Stimulated activated memory B cell treated with anti-CD40 and anti-IgM and Interleukin-4, amounts not matched to agents 10 μg/mL and 1 μg/mL and 100 μg/mL, for 72 hours (primary cell): ENCODE measurements around the gene FYN.
"Not testable (repeated sequence)": the region's sequence is repeated elsewhere in the genome, so short reads cannot be mapped to it uniquely, and the experiment has no call there.

ENCODE experiments used
- ATAC-seq: fragments of 150-1000 bp; cut with Tn5 transposase; 2 replicates; pipeline ENCODE4 v1.10.0; 2021
- H3K27ac Mint-ChIP-seq: one replicate; pipeline ENCODE4 v1.8.0; 2022; ENCODE audit warnings: mild to moderate bottlenecking, mixed read lengths
- H3K27me3 Mint-ChIP-seq: one replicate; pipeline ENCODE4 v1.8.0; 2022; ENCODE audit warnings: mixed read lengths
- H3K36me3 Mint-ChIP-seq: one replicate; pipeline ENCODE4 v1.8.0; 2022; ENCODE audit warnings: mixed read lengths
- H3K4me1 Mint-ChIP-seq: one replicate; pipeline ENCODE4 v1.8.0; 2022; ENCODE audit warnings: mixed read lengths
- H3K4me3 Mint-ChIP-seq: one replicate; pipeline ENCODE4 v1.8.0; 2022; ENCODE audit warnings: mild to moderate bottlenecking, moderate library complexity, mixed read lengths
- H3K9me3 Mint-ChIP-seq: one replicate; pipeline ENCODE4 v1.8.0; 2022; ENCODE audit warnings: mixed read lengths

The FYN gene

GRCh38 chr6:111681860-111682259 lies 191.4 kb downstream of the FYN start:
- no peaks in the 10 kb centered on the region for H3K9me3 Mint-ChIP-seq
- no peaks in the 10 kb centered on the region for H3K27me3 Mint-ChIP-seq
- no peak overlapping the region for H3K4me3 Mint-ChIP-seq
- no peak for ATAC-seq
- no peak overlapping the region for H3K27ac Mint-ChIP-seq
- peaks cover 9% of the 10 kb centered on the region for H3K4me1 Mint-ChIP-seq
- peaks cover 70% of the 10 kb centered on the region for H3K36me3 Mint-ChIP-seq

- H3K4me3 Mint-ChIP-seq, ATAC-seq, H3K4me1 Mint-ChIP-seq, H3K27ac Mint-ChIP-seq, H3K9me3 Mint-ChIP-seq, H3K27me3 Mint-ChIP-seq: not testable (repeated sequence)
- H3K36me3 Mint-ChIP-seq: peaks cover 62% of the 10 kb centered on the region
Measured at GRCh38 chr6:111680811-111681609, 192.2 kb downstream of the FYN start.

DNA sequence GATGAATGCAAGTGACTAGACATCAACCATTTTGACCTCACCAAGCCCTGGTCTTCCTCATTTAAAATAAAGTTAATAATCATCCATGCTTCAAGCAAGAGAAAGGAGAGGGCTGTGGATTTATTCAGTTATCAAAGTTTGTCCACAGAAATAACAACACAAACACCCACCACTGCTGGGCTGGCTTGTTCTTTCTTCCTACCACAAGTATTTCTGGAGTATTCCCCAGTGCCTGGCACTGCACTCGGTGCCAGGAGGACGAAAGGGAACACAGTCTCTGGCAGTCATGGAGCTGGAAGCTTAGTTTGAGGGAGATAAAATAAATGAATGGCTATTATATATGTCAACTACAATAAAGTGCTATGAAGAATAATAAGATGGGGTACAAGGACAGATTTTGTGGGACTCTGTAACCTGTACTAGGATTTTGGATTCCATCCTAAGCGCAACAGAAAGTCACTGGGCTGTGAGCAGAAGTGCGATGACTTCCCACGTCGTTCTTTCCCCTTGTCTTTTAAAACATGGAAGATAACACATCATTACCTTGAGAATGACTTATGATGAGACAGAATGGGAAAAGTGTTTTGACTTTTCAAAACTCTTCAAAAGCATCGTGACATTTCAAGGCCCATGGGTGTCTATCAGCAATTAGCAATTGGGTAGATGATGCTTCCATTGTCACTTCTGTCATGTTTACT lies 193.1 kb downstream of the FYN start:
- Mint-ChIP-seq H3K9me3 (no peaks in the 10 kb centered on the region), H3K36me3 (peaks cover 56% of the 10 kb centered on the region), H3K4me3 (no peak overlapping the region), H3K27ac (no peak overlapping the region), H3K27me3 (no peaks in the 10 kb centered on the region), H3K4me1 (peaks cover 9% of the 10 kb centered on the region)
- no peak for ATAC-seq

- Mint-ChIP-seq H3K4me1 (peaks cover 6% of the 10 kb centered on the region), H3K36me3 (peaks cover 56% of the 10 kb centered on the region), H3K27ac (no peak overlapping the region), H3K4me3 (no peak overlapping the region), H3K27me3 (no peaks in the 10 kb centered on the region), H3K9me3 (no peaks in the 10 kb centered on the region)
- ATAC-seq: no peak
Measured at GRCh38 chr6:111679126-111679858, 194.0 kb downstream of the FYN start.

- no peaks in the 10 kb centered on the region for H3K4me1 Mint-ChIP-seq
Measured at GRCh38 chr6:111677249-111677990, 195.8 kb downstream of the FYN start.

GRCh38 chr6:111676383-111676782 lies 196.9 kb downstream of the FYN start:
- no peak overlapping the region for H3K4me3 Mint-ChIP-seq
- H3K9me3 Mint-ChIP-seq: no peaks in the 10 kb centered on the region
- H3K27me3 Mint-ChIP-seq: no peaks in the 10 kb centered on the region

More at GRCh38 chr6:111677249-111677990, 195.8 kb downstream of the FYN start:
- Mint-ChIP-seq H3K9me3 (no peaks in the 10 kb centered on the region), H3K4me3 (no peak overlapping the region), H3K27ac (no peak overlapping the region), H3K36me3 (peaks cover 56% of the 10 kb centered on the region), H3K27me3 (no peaks in the 10 kb centered on the region)
- ATAC-seq: no peak

DNA sequence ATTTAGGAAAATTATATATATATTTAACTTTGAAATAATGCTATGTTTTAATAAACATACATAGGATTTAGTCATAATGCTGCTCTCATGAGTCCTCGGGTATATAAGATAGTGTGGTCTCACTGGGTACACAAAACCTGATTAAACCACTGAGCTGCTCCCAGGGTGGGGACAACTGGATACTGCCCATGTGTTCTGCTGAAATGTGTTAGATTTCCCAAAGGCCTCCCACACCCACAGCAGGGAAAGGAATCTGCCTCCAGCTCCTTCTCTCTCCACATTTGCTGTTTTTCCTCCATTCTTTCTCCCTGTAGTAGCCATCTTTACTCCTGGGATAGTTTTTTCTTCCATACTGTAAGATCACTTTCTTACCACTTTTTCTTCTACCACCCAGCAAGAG lies 198.4 kb downstream of the FYN start:
- Mint-ChIP-seq H3K9me3 (no peaks in the 10 kb centered on the region), H3K4me1 (no peaks in the 10 kb centered on the region), H3K27ac (no peak overlapping the region), H3K36me3 (peaks cover 63% of the 10 kb centered on the region), H3K27me3 (no peaks in the 10 kb centered on the region), H3K4me3 (no peak overlapping the region)
- ATAC-seq: no peak

More at GRCh38 chr6:111676383-111676782, 196.9 kb downstream of the FYN start:
- no peak overlapping the region for H3K27ac Mint-ChIP-seq
- H3K4me1 Mint-ChIP-seq: no peaks in the 10 kb centered on the region
- peaks cover 55% of the 10 kb centered on the region for H3K36me3 Mint-ChIP-seq
- ATAC-seq: no peak

- no peaks in the 10 kb centered on the region for H3K27me3 Mint-ChIP-seq
- H3K4me1 Mint-ChIP-seq: no peaks in the 10 kb centered on the region
- ATAC-seq: no peak
- H3K36me3 Mint-ChIP-seq: peaks cover 63% of the 10 kb centered on the region
- H3K27ac Mint-ChIP-seq: no peak overlapping the region
- H3K4me3 Mint-ChIP-seq: no peak overlapping the region
- no peaks in the 10 kb centered on the region for H3K9me3 Mint-ChIP-seq
Measured at GRCh38 chr6:111674413-111674812, 198.8 kb downstream of the FYN start.

- Mint-ChIP-seq H3K36me3 (peaks cover 62% of the 10 kb centered on the region), H3K27ac (no peak overlapping the region), H3K4me3 (no peak overlapping the region), H3K9me3 (no peaks in the 10 kb centered on the region), H3K4me1 (no peaks in the 10 kb centered on the region), H3K27me3 (no peaks in the 10 kb centered on the region)
- ATAC-seq: no peak
Measured at GRCh38 chr6:111673937-111674336, 199.3 kb downstream of the FYN start.

DNA sequence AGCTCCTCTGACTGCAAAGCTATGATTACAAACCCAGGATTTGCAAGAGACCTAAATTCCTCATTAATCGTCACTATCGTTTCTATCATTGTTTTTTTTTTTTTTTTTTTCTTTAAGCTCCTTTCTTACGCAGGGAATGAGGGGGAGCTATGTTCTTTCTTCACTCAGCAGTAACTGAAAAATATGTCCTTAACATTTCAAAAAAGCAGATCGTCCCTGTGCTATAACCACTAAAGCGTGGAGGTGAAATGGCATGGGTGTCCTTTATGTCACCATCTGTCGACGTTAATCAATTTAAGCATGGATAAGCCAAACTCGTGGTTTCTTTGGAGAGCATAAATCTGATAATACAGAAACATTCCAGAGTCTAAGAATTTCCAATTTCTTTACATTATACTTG lies 199.7 kb downstream of the FYN start:
- H3K36me3 Mint-ChIP-seq: peaks cover 62% of the 10 kb centered on the region
- no peaks in the 10 kb centered on the region for H3K9me3 Mint-ChIP-seq
- H3K27ac Mint-ChIP-seq: no peak overlapping the region
- H3K4me1 Mint-ChIP-seq: no peaks in the 10 kb centered on the region
- no peak for ATAC-seq
- H3K27me3 Mint-ChIP-seq: no peaks in the 10 kb centered on the region
- no peak overlapping the region for H3K4me3 Mint-ChIP-seq

DNA sequence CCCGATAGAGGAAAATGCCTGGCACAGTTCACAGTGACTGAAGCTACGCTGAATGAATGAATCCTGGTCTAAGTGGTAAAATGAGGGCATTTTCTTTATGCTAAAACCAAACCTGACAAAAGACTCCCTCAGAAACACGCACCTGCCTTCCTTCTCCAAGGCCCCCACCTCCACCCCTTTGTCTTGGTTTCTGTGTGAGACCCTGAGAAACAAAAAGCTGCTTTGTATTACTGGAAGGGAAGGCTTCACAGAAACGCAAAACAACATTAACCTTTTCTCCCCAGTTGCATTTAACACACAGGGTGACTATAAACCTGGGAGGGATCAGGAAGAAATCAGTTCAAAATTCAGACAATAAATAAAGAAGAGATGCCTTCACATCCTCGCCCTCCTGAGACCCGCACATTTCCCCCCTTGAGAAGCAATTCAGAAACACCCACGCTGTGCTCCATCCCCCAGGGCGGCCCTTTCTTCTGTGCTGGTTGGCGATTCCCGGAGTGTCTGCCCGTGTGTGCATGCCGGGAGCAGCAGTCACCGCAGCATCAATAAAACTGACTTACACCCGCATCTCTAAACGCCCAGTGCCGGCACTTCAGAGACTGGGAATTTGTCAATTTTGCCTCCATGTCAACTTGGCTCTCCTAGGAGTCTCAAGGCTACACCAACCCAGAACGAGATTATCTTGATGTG lies 200.3 kb downstream of the FYN start:
- H3K27me3 Mint-ChIP-seq: no peaks in the 10 kb centered on the region
- H3K4me3 Mint-ChIP-seq: no peak overlapping the region
- H3K9me3 Mint-ChIP-seq: no peaks in the 10 kb centered on the region
- H3K4me1 Mint-ChIP-seq: no peaks in the 10 kb centered on the region
- peaks cover 67% of the 10 kb centered on the region for H3K36me3 Mint-ChIP-seq
- no peak overlapping the region for H3K27ac Mint-ChIP-seq
- ATAC-seq: no peak

- Mint-ChIP-seq H3K4me3 (no peak overlapping the region), H3K4me1 (no peaks in the 10 kb centered on the region), H3K27me3 (no peaks in the 10 kb centered on the region), H3K36me3 (peaks cover 85% of the 10 kb centered on the region), H3K27ac (no peak overlapping the region), H3K9me3 (no peaks in the 10 kb centered on the region)
- no peak for ATAC-seq
Measured at GRCh38 chr6:111669326-111669725, 203.9 kb downstream of the FYN start.

GRCh38 chr6:111668410-111668809 lies 204.8 kb downstream of the FYN start:
- ATAC-seq: no peak
- H3K9me3 Mint-ChIP-seq: no peaks in the 10 kb centered on the region
- H3K4me1 Mint-ChIP-seq: peaks cover 6% of the 10 kb centered on the region
- H3K27ac Mint-ChIP-seq: no peak overlapping the region
- H3K36me3 Mint-ChIP-seq: peaks cover 83% of the 10 kb centered on the region
- H3K27me3 Mint-ChIP-seq: no peaks in the 10 kb centered on the region
- no peak overlapping the region for H3K4me3 Mint-ChIP-seq

- H3K27me3 Mint-ChIP-seq: no peaks in the 10 kb centered on the region
- peaks cover 11% of the 10 kb centered on the region for H3K4me1 Mint-ChIP-seq
- H3K36me3 Mint-ChIP-seq: peaks cover 78% of the 10 kb centered on the region
- H3K9me3 Mint-ChIP-seq: no peaks in the 10 kb centered on the region
- ATAC-seq: no peak
- no peak overlapping the region for H3K27ac Mint-ChIP-seq
- no peak overlapping the region for H3K4me3 Mint-ChIP-seq
Measured at GRCh38 chr6:111667931-111668330, 205.3 kb downstream of the FYN start.
